GM19351 (cell line): ENCODE results near the gene ALDH9A1.
A peak's percentile ranks its signal among the peaks of the same experiment; 100 is the strongest.
"Not testable (repeated sequence)": the region's sequence is repeated elsewhere in the genome, so short reads cannot be mapped to it uniquely, and the experiment has no call there.

Experiments
- ATAC-seq: cut with Tn5 transposase; IDR thresholded peaks from one replicate; pipeline ENCODE4 v1.9.1; 2021; ENCODE audit warnings: mild to moderate bottlenecking, moderate library complexity; ENCODE audit not compliant: unreplicated experiment

Gene ALDH9A1

DNA sequence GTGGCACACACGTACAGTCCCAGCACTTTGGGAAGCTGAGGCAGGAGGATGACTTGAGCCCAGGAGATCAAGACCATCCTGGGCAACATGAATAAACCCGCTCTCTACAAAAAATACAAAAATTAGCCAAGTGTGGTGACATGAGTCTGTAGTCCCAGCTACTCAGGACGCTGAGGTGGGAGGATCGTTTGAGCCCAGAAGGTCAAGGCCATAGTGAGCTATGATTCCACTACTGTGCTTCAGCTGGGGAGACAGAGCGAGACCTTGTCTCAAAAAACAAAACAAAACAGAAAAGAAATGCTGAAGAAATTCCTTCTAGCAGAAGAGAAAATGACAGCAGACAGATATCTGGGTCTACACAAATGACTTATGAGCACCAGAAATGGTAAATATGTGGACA is 10.3 kb downstream of the ALDH9A1 start:
- ATAC-seq, result no peak

GRCh38 chr1:165686971-165687433 is 11.4 kb downstream of the ALDH9A1 start:
- peak; percentile 60 for ATAC-seq

GRCh38 chr1:165686121-165686970 is 12.0 kb downstream of the ALDH9A1 start:
- ATAC-seq, result peak; percentile 73

GRCh38 chr1:165683848-165684485 is 14.4 kb downstream of the ALDH9A1 start:
- ATAC-seq, result no peak

- ATAC-seq, result not testable (repeated sequence)
These were observed 17.6 kb downstream of the ALDH9A1 start for GRCh38 chr1:165680773-165681172.

DNA sequence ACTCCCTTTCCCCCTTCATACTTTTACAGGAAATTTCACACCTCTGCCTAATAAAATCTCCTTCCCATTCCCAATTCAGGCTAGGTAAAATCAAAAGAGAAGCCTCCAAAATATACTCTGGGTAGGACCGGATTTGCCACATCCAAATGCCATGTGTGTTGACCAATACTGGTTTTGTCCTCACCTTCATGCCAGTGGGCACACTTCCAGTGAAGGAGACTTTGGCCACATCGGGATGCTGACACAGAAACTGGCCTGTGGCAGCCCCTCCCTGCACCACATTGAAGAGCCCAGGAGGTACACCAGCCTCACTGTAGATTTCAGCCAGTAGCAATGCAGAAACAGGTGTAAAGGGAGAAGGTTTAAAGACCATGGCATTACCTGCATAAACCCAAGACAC is 18.1 kb downstream of the ALDH9A1 start:
- no peak for ATAC-seq

- no peak for ATAC-seq
These were observed 18.9 kb downstream of the ALDH9A1 start for GRCh38 chr1:165679282-165680036.

DNA sequence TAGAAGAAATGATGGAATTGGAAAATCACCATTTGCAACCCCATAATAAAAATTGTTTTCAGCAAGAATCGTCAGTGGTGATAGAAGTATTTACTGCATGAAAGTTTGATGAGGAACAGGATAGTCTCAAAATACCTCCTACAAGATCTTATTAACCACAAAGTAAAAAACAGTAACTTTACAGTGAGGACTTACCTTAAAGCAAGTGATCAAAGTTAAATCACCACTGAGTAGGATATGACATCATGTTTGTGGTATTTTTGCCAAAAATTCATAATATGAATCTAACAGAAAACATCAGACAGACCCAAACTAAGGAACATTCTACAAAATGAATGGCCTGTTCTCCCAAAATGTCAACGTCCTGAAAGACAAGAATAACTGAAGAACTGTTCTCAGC is 19.9 kb downstream of the ALDH9A1 start:
- no peak for ATAC-seq

- ATAC-seq, result no peak
These were observed 22.6 kb downstream of the ALDH9A1 start for GRCh38 chr1:165675794-165676193.

- no peak for ATAC-seq
These were observed 23.8 kb downstream of the ALDH9A1 start for GRCh38 chr1:165674599-165674998.

- ATAC-seq, result no peak
These were observed 26.8 kb downstream of the ALDH9A1 start for GRCh38 chr1:165671526-165671925.

- ATAC-seq, result no peak
These were observed 30.2 kb downstream of the ALDH9A1 start for GRCh38 chr1:165668184-165668583.

GRCh38 chr1:165666152-165666825 is 32.1 kb downstream of the ALDH9A1 start:
- ATAC-seq, result no peak

- ATAC-seq, result no peak
These were observed 36.2 kb downstream of the ALDH9A1 start for GRCh38 chr1:165662186-165662585.

- no peak for ATAC-seq
These were observed 36.7 kb downstream of the ALDH9A1 start for GRCh38 chr1:165661703-165662102.

DNA sequence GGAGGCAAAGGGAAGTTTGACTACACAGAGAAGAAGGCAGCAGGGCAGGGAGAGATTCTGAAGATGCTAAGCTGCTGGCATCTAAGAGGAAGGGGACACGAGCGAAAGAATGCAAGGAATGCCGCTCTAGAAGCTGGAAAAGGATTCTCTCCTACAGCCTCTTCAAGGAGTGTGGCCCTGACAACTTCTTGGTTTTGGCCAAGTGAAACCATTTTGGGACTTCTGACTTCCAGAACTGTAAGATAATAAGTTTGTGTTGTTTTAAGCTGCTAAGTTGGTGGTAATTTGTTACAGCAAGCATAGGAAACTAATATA is 38.8 kb downstream of the ALDH9A1 start:
- ATAC-seq, result no peak

GRCh38 chr1:165658766-165659580 is 39.4 kb downstream of the ALDH9A1 start:
- not testable (repeated sequence) for ATAC-seq

GRCh38 chr1:165650981-165651625 is 47.3 kb downstream of the ALDH9A1 start:
- ATAC-seq, result no peak

DNA sequence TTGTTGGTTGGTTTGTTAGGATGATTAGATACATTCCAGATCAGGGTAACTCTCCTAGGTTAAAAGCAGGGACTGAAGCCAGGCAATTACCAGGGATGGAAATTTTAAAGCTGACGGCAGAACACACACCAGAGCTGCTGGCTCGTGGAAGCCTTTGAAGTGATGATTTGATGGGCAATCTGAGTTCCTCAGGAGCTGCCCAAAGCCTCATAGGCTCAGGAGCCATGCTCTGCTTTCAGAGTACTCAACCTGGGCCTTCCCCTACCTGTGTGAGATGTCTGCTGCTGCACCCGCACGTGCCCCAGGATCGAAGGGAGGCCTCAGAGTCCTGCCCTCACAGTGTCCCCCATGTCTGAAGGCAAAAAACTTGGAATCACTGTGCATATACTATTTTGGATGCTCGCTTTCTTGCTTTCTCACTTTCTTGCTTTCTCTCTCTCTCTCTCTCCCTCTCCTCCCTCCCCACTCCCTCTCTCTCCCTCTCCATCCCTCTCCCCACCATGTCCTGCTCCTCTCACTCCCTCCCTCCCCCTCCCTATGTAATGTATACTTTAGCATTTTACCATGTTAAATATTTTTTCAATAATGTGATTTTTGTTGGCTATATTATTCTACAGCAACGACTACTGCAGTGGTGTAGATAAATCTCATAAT is 49.3 kb downstream of the ALDH9A1 start:
- ATAC-seq, result no peak
